Kidney tubule cell (primary cell): ENCODE results near the gene TNFRSF12A.

Experiments used
- DNase-seq: peaks from one replicate; pipeline ENCODE4 v3.0.0-alpha.2; 2018; ENCODE audit warnings: low spot score

Gene TNFRSF12A

GRCh38 chr16:2986623-2987188 lies 33.5 kb upstream of the TNFRSF12A start:
- no peak for DNase-seq

GRCh38 chr16:2987286-2987685 lies 32.9 kb upstream of the TNFRSF12A start:
- DNase-seq, result no peak

- no peak for DNase-seq
Observed at GRCh38 chr16:2987833-2988232, 32.3 kb upstream of the TNFRSF12A start.

GRCh38 chr16:2988590-2989099 lies 31.5 kb upstream of the TNFRSF12A start:
- DNase-seq, result no peak

- no peak for DNase-seq
Observed at GRCh38 chr16:2990891-2991290, 29.3 kb upstream of the TNFRSF12A start.

GRCh38 chr16:2991566-2992261 lies 28.5 kb upstream of the TNFRSF12A start:
- DNase-seq, result no peak

- no peak for DNase-seq
Observed at GRCh38 chr16:2992383-2993081, 27.6 kb upstream of the TNFRSF12A start.

GRCh38 chr16:2996298-2996697 lies 23.9 kb upstream of the TNFRSF12A start:
- DNase-seq, result no peak

- DNase-seq, result no peak
Observed at GRCh38 chr16:2999929-3000328, 20.2 kb upstream of the TNFRSF12A start.

GRCh38 chr16:3000540-3000939 lies 19.6 kb upstream of the TNFRSF12A start:
- no peak for DNase-seq

GRCh38 chr16:3001316-3001715 lies 18.9 kb upstream of the TNFRSF12A start:
- DNase-seq, result no peak

- peak; percentile 99 for DNase-seq
Observed at GRCh38 chr16:3003582-3004270, 16.4 kb upstream of the TNFRSF12A start.

GRCh38 chr16:3004319-3004718 lies 15.8 kb upstream of the TNFRSF12A start:
- DNase-seq, result peak; percentile 35

- peak; percentile 65 for DNase-seq
Observed at GRCh38 chr16:3004781-3005284, 15.3 kb upstream of the TNFRSF12A start.

- no peak for DNase-seq
Observed at GRCh38 chr16:3007059-3007956, 12.9 kb upstream of the TNFRSF12A start.

GRCh38 chr16:3007957-3008689 lies 12.0 kb upstream of the TNFRSF12A start:
- no peak for DNase-seq

GRCh38 chr16:3008690-3009037 lies 11.5 kb upstream of the TNFRSF12A start:
- DNase-seq, result no peak

GRCh38 chr16:3009568-3010390 lies 10.4 kb upstream of the TNFRSF12A start:
- peak; percentile 67 for DNase-seq

GRCh38 chr16:3010510-3010909 lies 9.7 kb upstream of the TNFRSF12A start:
- no peak for DNase-seq

- DNase-seq, result peak; percentile 48
Observed at GRCh38 chr16:3012246-3012645, 7.9 kb upstream of the TNFRSF12A start.
